Heart left ventricle (tissue), 13 donors: ENCODE measurements around the gene ESYT3.

ENCODE experiments used
- POLR2A ChIP-seq, 2 donors: fragments of 450-650 bp; IDR thresholded peaks; one replicate each; pipeline ENCODE4 v1.6.1; 2017; ENCODE audit warnings: antibody characterized with exemption in 2 of 2, mild to moderate bottlenecking in 2 of 2, moderate library complexity in 2 of 2
- TF ChIP-seq, protein P1 (sequence below), 12 donors: fragments of 200-600 bp; sonication (generic) in 4 of 12; IDR thresholded peaks; one replicate each; pipeline versions ENCODE4 v1.5.0 to v1.8.0; 2018 to 2022; ENCODE audit warnings: antibody characterized with exemption in 12 of 12, mild to moderate bottlenecking in 5 of 12
- donor health status: ischemic (EF 13 %, LVEDD 7.1; RV severe dilation, severe dysfunction).
- donor health status: DM: no; HTN: yes; CAD: no.
- donor health status: DM: no; HTN: no; CAD: no.
- donor health status: ischemic (EF 25% LVEDD 6.9; RV normal size, moderate dysfunction).
- donor health status: ischemic (EF 25% LVEDD 5.7; RV mildly dilated, moderate dysfunction).
- donor health status: ischemic (EF 35%, LVEDD 5.7; RV mildly dilated, moderate dysfunction).
- donor health status: nonischemic (EF 11% LVEDD 7.7; RV severe dilation, severe dysfunction).
- donor health status: DM: yes; HTN: yes; CAD: no.
- donor health status: PGD.
- donor health status: ischemic (EF 29% LVEDD 5.4; RV normal size, mild dysfunction).
- donor health status: nonischemic (EF 23%, LVEDD 6.1; RV moderate dilation, normal function).

GRCh38 chr3:138443091-138443490 lies 8.7 kb downstream of the ESYT3 start:
- no peak for TF ChIP-seq POLR2A (IDR thresholded peaks at IDR 0.05)
- TF ChIP-seq, protein P1, sequence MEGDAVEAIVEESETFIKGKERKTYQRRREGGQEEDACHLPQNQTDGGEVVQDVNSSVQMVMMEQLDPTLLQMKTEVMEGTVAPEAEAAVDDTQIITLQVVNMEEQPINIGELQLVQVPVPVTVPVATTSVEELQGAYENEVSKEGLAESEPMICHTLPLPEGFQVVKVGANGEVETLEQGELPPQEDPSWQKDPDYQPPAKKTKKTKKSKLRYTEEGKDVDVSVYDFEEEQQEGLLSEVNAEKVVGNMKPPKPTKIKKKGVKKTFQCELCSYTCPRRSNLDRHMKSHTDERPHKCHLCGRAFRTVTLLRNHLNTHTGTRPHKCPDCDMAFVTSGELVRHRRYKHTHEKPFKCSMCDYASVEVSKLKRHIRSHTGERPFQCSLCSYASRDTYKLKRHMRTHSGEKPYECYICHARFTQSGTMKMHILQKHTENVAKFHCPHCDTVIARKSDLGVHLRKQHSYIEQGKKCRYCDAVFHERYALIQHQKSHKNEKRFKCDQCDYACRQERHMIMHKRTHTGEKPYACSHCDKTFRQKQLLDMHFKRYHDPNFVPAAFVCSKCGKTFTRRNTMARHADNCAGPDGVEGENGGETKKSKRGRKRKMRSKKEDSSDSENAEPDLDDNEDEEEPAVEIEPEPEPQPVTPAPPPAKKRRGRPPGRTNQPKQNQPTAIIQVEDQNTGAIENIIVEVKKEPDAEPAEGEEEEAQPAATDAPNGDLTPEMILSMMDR (IDR thresholded peaks at IDR 0.05), result no peak
